HEK293 (cell line): Measurements from ENCODE around the gene TMEM141.

Source experiments
- GLI4 ChIP-seq: fragments of 450-650 bp; formaldehyde crosslinking; IDR thresholded peaks from 2 replicates; pipeline ENCODE4 v1.5.1; 2016; ENCODE audit warnings: missing biosample characterization, missing genetic modification characterization
- SP2 ChIP-seq: fragments of 450-650 bp; formaldehyde crosslinking; IDR thresholded peaks from 2 replicates; pipeline ENCODE4 v1.5.1; 2016; ENCODE audit warnings: missing biosample characterization, missing genetic modification characterization
- YY1 ChIP-seq: fragments of 450-650 bp; formaldehyde crosslinking; IDR thresholded peaks from 2 replicates; pipeline ENCODE4 v1.5.1; 2018; ENCODE audit warnings: missing biosample characterization, missing genetic modification characterization
- ZNF10 ChIP-seq: fragments of 450-650 bp; formaldehyde crosslinking; IDR thresholded peaks from 2 replicates; pipeline ENCODE4 v1.5.1; 2017; ENCODE audit warnings: missing biosample characterization, missing genetic modification characterization
- ZNF558 ChIP-seq: fragments of 450-650 bp; formaldehyde crosslinking; IDR thresholded peaks from 2 replicates; pipeline ENCODE4 v1.5.1; 2016; ENCODE audit warnings: missing biosample characterization, missing genetic modification characterization
- ZNF670 ChIP-seq: fragments of 450-650 bp; formaldehyde crosslinking; IDR thresholded peaks from 2 replicates; pipeline ENCODE4 v1.5.1; 2016; ENCODE audit warnings: missing biosample characterization, missing genetic modification characterization, low read depth
- ZXDB ChIP-seq: fragments of 450-650 bp; formaldehyde crosslinking; IDR thresholded peaks from 2 replicates; pipeline ENCODE4 v1.5.1; 2016; ENCODE audit warnings: missing biosample characterization, missing genetic modification characterization
- TF ChIP-seq, protein P1 (sequence below): fragments of 450-650 bp; formaldehyde crosslinking; IDR thresholded peaks from 2 replicates; pipeline ENCODE4 v1.5.1; 2016; ENCODE audit warnings: missing biosample characterization, missing genetic modification characterization
- TF ChIP-seq, protein P2 (sequence below): fragments of 450-650 bp; formaldehyde crosslinking; IDR thresholded peaks from 2 replicates; pipeline ENCODE4 v1.5.1; 2016; ENCODE audit warnings: missing biosample characterization, missing genetic modification characterization

GRCh38 chr9:136764301-136764891, 26.7 kb upstream of the TMEM141 start, which contains the start of gene LCN15:
- TF ChIP-seq, protein P1, sequence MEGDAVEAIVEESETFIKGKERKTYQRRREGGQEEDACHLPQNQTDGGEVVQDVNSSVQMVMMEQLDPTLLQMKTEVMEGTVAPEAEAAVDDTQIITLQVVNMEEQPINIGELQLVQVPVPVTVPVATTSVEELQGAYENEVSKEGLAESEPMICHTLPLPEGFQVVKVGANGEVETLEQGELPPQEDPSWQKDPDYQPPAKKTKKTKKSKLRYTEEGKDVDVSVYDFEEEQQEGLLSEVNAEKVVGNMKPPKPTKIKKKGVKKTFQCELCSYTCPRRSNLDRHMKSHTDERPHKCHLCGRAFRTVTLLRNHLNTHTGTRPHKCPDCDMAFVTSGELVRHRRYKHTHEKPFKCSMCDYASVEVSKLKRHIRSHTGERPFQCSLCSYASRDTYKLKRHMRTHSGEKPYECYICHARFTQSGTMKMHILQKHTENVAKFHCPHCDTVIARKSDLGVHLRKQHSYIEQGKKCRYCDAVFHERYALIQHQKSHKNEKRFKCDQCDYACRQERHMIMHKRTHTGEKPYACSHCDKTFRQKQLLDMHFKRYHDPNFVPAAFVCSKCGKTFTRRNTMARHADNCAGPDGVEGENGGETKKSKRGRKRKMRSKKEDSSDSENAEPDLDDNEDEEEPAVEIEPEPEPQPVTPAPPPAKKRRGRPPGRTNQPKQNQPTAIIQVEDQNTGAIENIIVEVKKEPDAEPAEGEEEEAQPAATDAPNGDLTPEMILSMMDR (tag by site-specific recombination): no peak
- TF ChIP-seq ZXDB (tag by site-specific recombination): no peak
- no peak for TF ChIP-seq SP2 (tag by site-specific recombination)
- TF ChIP-seq, protein P2, sequence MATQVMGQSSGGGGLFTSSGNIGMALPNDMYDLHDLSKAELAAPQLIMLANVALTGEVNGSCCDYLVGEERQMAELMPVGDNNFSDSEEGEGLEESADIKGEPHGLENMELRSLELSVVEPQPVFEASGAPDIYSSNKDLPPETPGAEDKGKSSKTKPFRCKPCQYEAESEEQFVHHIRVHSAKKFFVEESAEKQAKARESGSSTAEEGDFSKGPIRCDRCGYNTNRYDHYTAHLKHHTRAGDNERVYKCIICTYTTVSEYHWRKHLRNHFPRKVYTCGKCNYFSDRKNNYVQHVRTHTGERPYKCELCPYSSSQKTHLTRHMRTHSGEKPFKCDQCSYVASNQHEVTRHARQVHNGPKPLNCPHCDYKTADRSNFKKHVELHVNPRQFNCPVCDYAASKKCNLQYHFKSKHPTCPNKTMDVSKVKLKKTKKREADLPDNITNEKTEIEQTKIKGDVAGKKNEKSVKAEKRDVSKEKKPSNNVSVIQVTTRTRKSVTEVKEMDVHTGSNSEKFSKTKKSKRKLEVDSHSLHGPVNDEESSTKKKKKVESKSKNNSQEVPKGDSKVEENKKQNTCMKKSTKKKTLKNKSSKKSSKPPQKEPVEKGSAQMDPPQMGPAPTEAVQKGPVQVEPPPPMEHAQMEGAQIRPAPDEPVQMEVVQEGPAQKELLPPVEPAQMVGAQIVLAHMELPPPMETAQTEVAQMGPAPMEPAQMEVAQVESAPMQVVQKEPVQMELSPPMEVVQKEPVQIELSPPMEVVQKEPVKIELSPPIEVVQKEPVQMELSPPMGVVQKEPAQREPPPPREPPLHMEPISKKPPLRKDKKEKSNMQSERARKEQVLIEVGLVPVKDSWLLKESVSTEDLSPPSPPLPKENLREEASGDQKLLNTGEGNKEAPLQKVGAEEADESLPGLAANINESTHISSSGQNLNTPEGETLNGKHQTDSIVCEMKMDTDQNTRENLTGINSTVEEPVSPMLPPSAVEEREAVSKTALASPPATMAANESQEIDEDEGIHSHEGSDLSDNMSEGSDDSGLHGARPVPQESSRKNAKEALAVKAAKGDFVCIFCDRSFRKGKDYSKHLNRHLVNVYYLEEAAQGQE: no peak
- no peak for TF ChIP-seq GLI4 (tag by site-specific recombination)
- no peak for TF ChIP-seq YY1
- TF ChIP-seq ZNF10 (tag by site-specific recombination): no peak
- no peak for TF ChIP-seq ZNF558
- TF ChIP-seq ZNF670 (tag by site-specific recombination): no peak
